Bronchial smooth muscle cell (primary cell): ENCODE results near the gene LYPD6. TPM values are rescaled to one million over a fixed set of nuclear protein-coding genes. Genes with fewer than 3 reads are reported as not detected.

Experiments
- total RNA-seq: library from RNA; depleted of rRNA; stranded (reverse); fragments of >200 nt; gene quantifications from 2 replicates; pipeline ENCODE4 v1.2.1, GENCODE V29; 2014

LYPD6 gene
- under 0.01 TPM in 1 of 2 replicates, not detected in the other for total RNA-seq

GRCh38 chr2:149330127-149331022 is at the start of gene LYPD6:
Gene LYPD6, plus strand, starts transcription at chr2:149330587. Its CDS starts 107,122 bp downstream, at chr2:149437709.

